H1 (cell line): ENCODE data around the gene MRFAP1. TPM values are rescaled to one million over a fixed set of nuclear protein-coding genes. Genes with fewer than 3 reads are reported as not detected.
A peak's percentile ranks its signal among the peaks of the same experiment; 100 is the strongest.

Source experiments
- CTCF ChIA-PET: fragments of 300-600 bp; sonication (Branson Sonifier 250); formaldehyde crosslinking; loops from one replicate; lab custom pipeline; 2021; ENCODE audit not compliant: partially characterized antibody; lab: Charles Lee
- POLR2A ChIA-PET: fragments of 300-600 bp; sonication (Branson Sonifier 250); formaldehyde crosslinking; loops from one replicate; lab custom pipeline; 2021; ENCODE audit warnings: inconsistent platforms; ENCODE audit not compliant: partially characterized antibody; lab: Charles Lee
- DNase-seq, 2 experiments: peaks; one replicate each; pipeline versions ENCODE4 v3.0.0 to v3.0.0-alpha.2; 2010 to 2022; ENCODE audit warnings: low spot score in 2 of 2, low read depth in 1 of 2, mixed read lengths in 1 of 2
- FAIRE-seq: peaks from 2 replicates; lab custom pipeline; 2011; peaks lifted over from hg19 to GRCh38; lab: Jason Lieb, UNC
- H2AFZ ChIP-seq: 2 replicates; pipeline ENCODE4 v1.8.1; 2012; ENCODE audit warnings: low read length, inconsistent platforms
- H2AK5ac ChIP-seq: 2 replicates; pipeline ENCODE4 v1.6.1; 2013; ENCODE audit warnings: low read depth, low read length
- H2BK120ac ChIP-seq: replicated peaks from 2 replicates; pipeline ENCODE3; 2013; ENCODE audit warnings: low read depth, low read length, inconsistent platforms
- H2BK12ac ChIP-seq: 2 replicates; pipeline ENCODE4 v1.6.1; 2013; ENCODE audit warnings: low read depth, low read length
- H2BK15ac ChIP-seq: 2 replicates; pipeline ENCODE4 v1.6.1; 2013; ENCODE audit warnings: low read length
- H2BK20ac ChIP-seq: 2 replicates; pipeline ENCODE4 v1.6.1; 2013; ENCODE audit warnings: low read length
- H2BK5ac ChIP-seq: 2 replicates; pipeline ENCODE4 v1.6.1; 2013; ENCODE audit warnings: low read depth, low read length
- H3K14ac ChIP-seq: 2 replicates; pipeline ENCODE4 v1.6.1; 2013; ENCODE audit warnings: inconsistent platforms; ENCODE audit not compliant: insufficient read length
- H3K18ac ChIP-seq: 2 replicates; pipeline ENCODE4 v1.6.1; 2013; ENCODE audit warnings: low read length; ENCODE audit errors: extremely low read depth
- H3K23ac ChIP-seq: 2 replicates; pipeline ENCODE4 v1.6.1; 2013; ENCODE audit warnings: inconsistent platforms; ENCODE audit not compliant: insufficient read length
- H3K23me2 ChIP-seq: 2 replicates; pipeline ENCODE4 v1.6.1; 2013; ENCODE audit warnings: low read depth, low read length
- H3K27ac ChIP-seq: 2 replicates; pipeline ENCODE4 v1.6.1; 2011; ENCODE audit warnings: low read depth, low read length, inconsistent platforms
- H3K27me3 ChIP-seq, 4 experiments: replicated peaks in 1 of 4; 1 replicate in 1 of 4; 2 replicates in 3 of 4; pipeline versions ENCODE4 v1.6.1 to v1.8.1; 2011 to 2013; ENCODE audit warnings: low read length in 3 of 4, mild to moderate bottlenecking in 3 of 4, inconsistent platforms in 2 of 4, mixed read lengths in 2 of 4, moderate library complexity in 1 of 4; ENCODE audit not compliant: control insufficient read depth in 3 of 4, insufficient read depth in 3 of 4; ENCODE audit errors: extremely low read depth in 1 of 4
- H3K36me3 ChIP-seq, 4 experiments: 2 replicates each; pipeline versions ENCODE4 v1.6.1 to v1.8.1; 2011 to 2013; ENCODE audit warnings: mild to moderate bottlenecking in 4 of 4, low read length in 3 of 4, moderate library complexity in 2 of 4, control low read depth in 1 of 4, inconsistent platforms in 1 of 4; ENCODE audit not compliant: insufficient read depth in 4 of 4, control insufficient read depth in 2 of 4
- H3K4ac ChIP-seq: replicated peaks from 2 replicates; pipeline ENCODE3; 2013; ENCODE audit warnings: low read length, low read depth, mixed read lengths, inconsistent platforms; ENCODE audit not compliant: insufficient read length
- H3K4me1 ChIP-seq, 4 experiments: replicated peaks in 1 of 4; 1 replicate in 1 of 4; 2 replicates in 3 of 4; pipeline versions ENCODE4 v1.6.1 to v1.8.1; 2011 to 2013; ENCODE audit warnings: low read length in 3 of 4, inconsistent platforms in 2 of 4, mixed read lengths in 1 of 4; ENCODE audit not compliant: insufficient read depth in 4 of 4, control insufficient read depth in 3 of 4
- H3K4me2 ChIP-seq, 2 experiments: 2 replicates each; pipeline versions ENCODE4 v1.6.1 to v1.8.1; 2011 to 2013; ENCODE audit warnings: low read depth in 2 of 2, low read length in 2 of 2, control low read depth in 1 of 2, inconsistent platforms in 1 of 2, mild to moderate bottlenecking in 1 of 2; ENCODE audit not compliant: insufficient read depth in 1 of 2
- H3K4me3 ChIP-seq, 4 experiments: fragments of 200-600, 300-600 bp in 1 of 4; sonication (generic), shearing (Covaris generic), sonication (Bioruptor Twin) in 1 of 4; 2 replicates each; pipeline versions ENCODE4 v1.5.1 to v1.8.1; 2011 to 2016; ENCODE audit warnings: low read length in 4 of 4, low read depth in 3 of 4, control low read depth in 2 of 4, inconsistent platforms in 2 of 4, mild to moderate bottlenecking in 2 of 4, mixed read lengths in 1 of 4, moderate library complexity in 1 of 4; ENCODE audit not compliant: insufficient read depth in 2 of 4; ENCODE audit errors: extremely low read depth in 1 of 4
- H3K56ac ChIP-seq: replicated peaks from 2 replicates; pipeline ENCODE3; 2013; ENCODE audit warnings: low read depth, mild to moderate bottlenecking, mixed read lengths, low read length, inconsistent platforms; ENCODE audit not compliant: insufficient read length
- H3K79me1 ChIP-seq: 2 replicates; pipeline ENCODE4 v1.6.1; 2013; ENCODE audit warnings: low read depth, low read length, control low read depth
- H3K79me2 ChIP-seq, 2 experiments: 2 replicates each; pipeline versions ENCODE4 v1.6.1 to v1.8.1; 2012 to 2013; ENCODE audit warnings: low read length in 2 of 2, mild to moderate bottlenecking in 2 of 2, inconsistent platforms in 1 of 2; ENCODE audit not compliant: insufficient read depth in 2 of 2, control insufficient read depth in 1 of 2
- H3K9ac ChIP-seq, 4 experiments: replicated peaks in 1 of 4; 1 replicate in 1 of 4; 2 replicates in 3 of 4; pipeline versions ENCODE4 v1.6.1 to v1.8.1; 2011 to 2013; ENCODE audit warnings: low read depth in 3 of 4, low read length in 3 of 4, control low read depth in 2 of 4, mild to moderate bottlenecking in 2 of 4, moderate library complexity in 2 of 4, inconsistent platforms in 1 of 4; ENCODE audit errors: extremely low read depth in 1 of 4
- H3K9me3 ChIP-seq, 2 experiments: 2 replicates each; pipeline versions ENCODE4 v1.6.1 to v1.8.1; 2012 to 2013; ENCODE audit warnings: mild to moderate bottlenecking in 2 of 2, moderate library complexity in 2 of 2, control low read depth in 1 of 2, inconsistent platforms in 1 of 2, low read depth in 1 of 2, low read length in 1 of 2, mixed read lengths in 1 of 2; ENCODE audit not compliant: insufficient read depth in 2 of 2
- H4K20me1 ChIP-seq, 2 experiments: replicated peaks in 1 of 2; 2 replicates each; pipeline versions ENCODE3 to v1.8.1; 2011 to 2013; ENCODE audit warnings: inconsistent platforms in 2 of 2, low read length in 2 of 2, mild to moderate bottlenecking in 1 of 2; ENCODE audit not compliant: insufficient read depth in 2 of 2, control insufficient read depth in 1 of 2
- H4K5ac ChIP-seq: 2 replicates; pipeline ENCODE4 v1.6.1; 2013; ENCODE audit warnings: low read length, low read depth, mixed read lengths, inconsistent platforms; ENCODE audit not compliant: insufficient read length
- H4K8ac ChIP-seq: 2 replicates; pipeline ENCODE4 v1.8.0; 2013; ENCODE audit warnings: mild to moderate bottlenecking, moderate library complexity, low read length, inconsistent platforms; ENCODE audit not compliant: insufficient read depth; ENCODE audit errors: extremely low read depth
- H4K91ac ChIP-seq: replicated peaks from 2 replicates; pipeline ENCODE3; 2013; ENCODE audit warnings: low read length, mixed read lengths, inconsistent platforms; ENCODE audit not compliant: insufficient read length
- CHD2 ChIP-seq: IDR thresholded peaks from 2 replicates; pipeline ENCODE4 v1.6.1; 2012; ENCODE audit warnings: low read length, improper control_type of control experiment
- SIN3A ChIP-seq, 2 experiments: IDR thresholded peaks in 1 of 2; conservative IDR thresholded peaks in 1 of 2; 2 replicates each; pipeline ENCODE4 v1.6.1; 2011 to 2012; ENCODE audit warnings: low read length in 2 of 2, improper control_type of control experiment in 1 of 2, low read depth in 1 of 2, mild to moderate bottlenecking in 1 of 2
- TCF12 ChIP-seq: IDR thresholded peaks from 2 replicates; pipeline ENCODE4 v1.6.1; 2011; ENCODE audit warnings: low read depth, mild to moderate bottlenecking, low read length
- WGBS, 2 experiments: shearing (Covaris generic) in 1 of 2; methylation state at CpG; one replicate each; pipeline versions ENCODE4 v1.1.6 to v1.1.7; 2013 to 2015; ENCODE audit warnings: low lambda C conversion rate in 2 of 2, mixed read lengths in 2 of 2, inconsistent platforms in 1 of 2, low coverage in 1 of 2, missing lambda C conversion rate in 1 of 2; ENCODE audit not compliant: insufficient replicate concordance in 2 of 2, insufficient coverage in 1 of 2, insufficient read length in 1 of 2; ENCODE audit errors: extremely low coverage in 1 of 2, missing lambda C conversion rate in 1 of 2; 5-methylcytosine and 5-hydroxymethylcytosine counted together
- polyA plus RNA-seq, 7 experiments: library from polyadenylated mRNA; depleted of rRNA in 3 of 7; stranded (reverse) in 5 of 7; unstranded in 2 of 7; fragments of >200 nt in 5 of 7; fragments of 200-250 nt in 2 of 7; gene quantifications; 1 replicate in 5 of 7; 2 replicates in 1 of 7; 4 replicates in 1 of 7; pipeline versions ENCODE4 v1.2.1 to v1.2.3, GENCODE V29; 2011 to 2013; ENCODE audit warnings: missing spikeins in 2 of 7, mixed read lengths in 2 of 7
- total RNA-seq: library from RNA; stranded (reverse); fragmentation: NEBNext Ultra II Directional; extraction: Animal tissue kit (Norgen Biotek cat#: 25700); gene quantifications from 2 replicates; pipeline ENCODE4 v1.2.1, GENCODE V29; 2021

Gene MRFAP1
- total and polyA plus RNA-seq, 2 of the 8 experiments (the other 6 are each of a cell fraction or from before 2014, with no cell fraction given), result 108 to 307 TPM

DNA sequence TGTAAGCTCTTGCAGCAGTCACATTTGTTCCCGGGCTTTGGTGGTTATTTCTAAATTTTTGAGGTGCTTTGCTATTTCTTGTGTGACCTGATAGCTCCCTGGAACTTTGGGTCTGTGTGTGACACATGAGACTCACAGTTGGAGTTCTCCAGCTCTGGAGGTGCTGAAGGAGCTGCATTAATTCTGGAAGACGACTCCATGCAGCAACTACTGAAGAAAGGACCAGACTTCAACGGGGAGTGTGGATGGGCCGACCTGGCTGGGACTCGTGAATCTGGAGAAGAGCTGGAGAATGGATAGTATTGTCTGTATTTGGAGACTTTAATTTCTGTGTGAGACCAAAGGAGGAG, 1.5 kb downstream of the MRFAP1 start:
- Histone ChIP-seq H4K8ac (no peak overlapping the region), H2BK120ac (no peak overlapping the region), H3K27ac (0 out of 2 replicates have a peak overlapping the region, but pooled peaks have one; percentile 82), H3K18ac (no peak overlapping the region), H3K4me3 (peak overlapping the region; percentile 73 to 100 (median 96); a peak in 7 of 8 replicates), H3K56ac (no peak overlapping the region), H2AK5ac (no peak overlapping the region), H3K79me1 (peaks cover 7% of the 10 kb centered on the region), H2BK12ac (no peak overlapping the region), H3K9me3 (no peaks in the 10 kb centered on the region), H3K4me1 (peaks cover 0 to 9% (median 0%) of the 10 kb centered on the region in 4 experiments; a peak in 3 of 7 replicates), H2BK20ac (no peak overlapping the region), H4K91ac (no peak overlapping the region), H3K4me2 (peak overlapping the region; percentile 91 to 98), H3K4ac (no peak overlapping the region), H3K36me3 (peaks cover 0 to 22% (median 9%) of the 10 kb centered on the region in 4 experiments; a peak in 5 of 8 replicates), H2BK15ac (no peak overlapping the region), H3K79me2 (peaks cover 9 to 29% of the 10 kb centered on the region in 2 experiments), H2AFZ (no peak overlapping the region), H4K5ac (no peak overlapping the region), H3K23ac (no peak overlapping the region), H3K23me2 (peaks cover 10% of the 10 kb centered on the region), H4K20me1 (peaks cover 10 to 11% of the 10 kb centered on the region in 2 experiments), H2BK5ac (no peak overlapping the region), H3K14ac (no peak overlapping the region), H3K27me3 (no peaks in the 10 kb centered on the region), H3K9ac (peak overlapping the region in 3 of 4 experiments; percentile 71 to 98 (median 90); a peak in 4 of 7 replicates)
- ChIA-PET CTCF (interaction anchor here (0.7 to 1.5 kb wide), 6 partner anchors 8 to 391 kb away, joined by 3 to 5 read pairs (median 4); no protein-coding TSS in a partner anchor), POLR2A (interaction anchor here (0.6 to 5.7 kb wide), 7 partner anchors 9 to 76 kb away, joined by 3 to 36 read pairs (median 3); a partner anchor contains a TSS)
- TF ChIP-seq TCF12 (no peak), CHD2 (no peak), SIN3A (conservative IDR thresholded peaks at IDR 0.05 in 1 of 2, IDR thresholded peaks at IDR 0.05 in 1 of 2; ENCODE audit: low read depth in 1 of 2, low read length in 2 of 2) (0 out of 4 replicates have a peak, but pooled peaks of 1 of the 2 experiments have one; percentile 14)
- WGBS, 2 experiments, result 84% methylated on average over 5 of the region's 5 CpGs; no CpG with 5 or more reads in 1 of the 2 experiments
- DNase-seq (no peak), FAIRE-seq (no peak)
